Activated CD4-positive, alpha-beta T cell treated with anti-CD3 and anti-CD28 coated beads for 36 hours (primary cell): ENCODE measurements around the gene ZNF532. TPM values are rescaled to one million over a fixed set of nuclear protein-coding genes. Genes with fewer than 3 reads are reported as not detected.

Source experiments
- ATAC-seq: fragments of 200-7000 bp; cut with Tn5 transposase; one replicate; pipeline ENCODE4 v1.10.0; 2021; ENCODE audit warnings: mild to moderate bottlenecking, moderate library complexity
- CTCF ChIA-PET: fragments of 350-600 bp; sonication (Branson Sonifier 250); formaldehyde crosslinking; loops from one replicate; lab custom pipeline; 2021; ENCODE audit warnings: antibody characterized with exemption; lab: Charles Lee
- POLR2A ChIA-PET: fragments of 350-600 bp; sonication (Branson Sonifier 250); formaldehyde crosslinking; loops from one replicate; lab custom pipeline; 2021; ENCODE audit warnings: antibody characterized with exemption, inconsistent platforms; lab: Charles Lee
- DNase-seq: peaks from one replicate; pipeline ENCODE4 v3.0.0-alpha.2; 2020
- H3K27ac Mint-ChIP-seq: one replicate; pipeline ENCODE4 v1.8.0; 2021; ENCODE audit warnings: mixed read lengths
- H3K27me3 Mint-ChIP-seq: one replicate; pipeline ENCODE4 v1.8.0; 2021; ENCODE audit warnings: mixed read lengths
- H3K36me3 Mint-ChIP-seq: one replicate; pipeline ENCODE4 v1.8.0; 2021; ENCODE audit warnings: low read depth, mixed read lengths
- H3K4me1 Mint-ChIP-seq: one replicate; pipeline ENCODE4 v1.8.0; 2021; ENCODE audit warnings: mixed read lengths
- H3K4me3 Mint-ChIP-seq: one replicate; pipeline ENCODE4 v1.8.0; 2021; ENCODE audit warnings: mild to moderate bottlenecking, moderate library complexity, mixed read lengths
- H3K9me3 Mint-ChIP-seq: one replicate; pipeline ENCODE4 v1.8.0; 2021; ENCODE audit warnings: low read depth, mixed read lengths
- intact Hi-C, 2 experiments: fragments of 100-400 bp; cut with DNase I in 1 of 2; cut with micrococcal nuclease in 1 of 2; formaldehyde crosslinking; loops; one replicate each; pipeline versions ENCODE4 v1.14.2 to v1.15.1; 2022 to 2024; cut with DNase I, micrococcal nuclease
- total RNA-seq, 2 experiments: library from RNA; stranded (reverse); gene quantifications; one replicate each; pipeline ENCODE4 v1.2.3, GENCODE V29; 2021

ZNF532 gene
- total RNA-seq, 2 experiments from 2014 or later: 7.7 to 11.3 TPM

GRCh38 chr18:59032308-59032707 is 167.6 kb downstream of the ZNF532 start:
- Mint-ChIP-seq H3K4me3 (no peak overlapping the region), H3K4me1 (no peaks in the 10 kb centered on the region), H3K36me3 (no peaks in the 10 kb centered on the region), H3K9me3 (no peaks in the 10 kb centered on the region), H3K27ac (no peak overlapping the region), H3K27me3 (peaks cover 11% of the 10 kb centered on the region)
- DNase-seq: no peak
- no peak for ATAC-seq
- ChIA-PET POLR2A (no interaction called here), CTCF (interaction anchor here (0.6 kb wide), 1 partner anchor 251 kb away, joined by 3 read pairs; no protein-coding TSS in a partner anchor)
- intact Hi-C loops: no loop called here

DNA sequence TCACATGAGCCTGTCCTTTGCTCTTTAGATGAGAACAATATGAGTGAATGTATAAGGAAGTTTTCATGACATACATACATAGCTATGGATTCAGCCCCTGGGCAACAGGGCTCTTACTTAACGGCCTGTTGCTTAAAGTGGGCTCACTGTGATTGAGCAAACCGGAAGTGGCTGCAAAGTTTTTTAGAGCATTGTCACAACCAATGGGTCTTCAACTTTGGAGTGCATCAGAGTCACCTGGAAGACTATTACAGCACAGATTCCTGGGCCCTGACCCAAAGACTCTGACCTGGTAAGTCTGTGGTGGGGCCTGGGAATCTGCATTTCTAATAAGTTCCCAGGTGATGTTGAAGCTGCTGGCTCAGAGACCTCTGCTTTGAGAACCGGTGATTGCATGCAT is 168.7 kb downstream of the ZNF532 start:
- H3K4me1 Mint-ChIP-seq: peaks cover 6% of the 10 kb centered on the region
- no peak for DNase-seq
- no peak overlapping the region for H3K4me3 Mint-ChIP-seq
- intact Hi-C loops: no loop called here
- peaks cover 3% of the 10 kb centered on the region for H3K36me3 Mint-ChIP-seq
- H3K9me3 Mint-ChIP-seq: peaks cover 6% of the 10 kb centered on the region
- no peak for ATAC-seq
- H3K27me3 Mint-ChIP-seq: peaks cover 9% of the 10 kb centered on the region
- CTCF ChIA-PET: no interaction called here
- POLR2A ChIA-PET: no interaction called here
- H3K27ac Mint-ChIP-seq: no peak overlapping the region

DNA sequence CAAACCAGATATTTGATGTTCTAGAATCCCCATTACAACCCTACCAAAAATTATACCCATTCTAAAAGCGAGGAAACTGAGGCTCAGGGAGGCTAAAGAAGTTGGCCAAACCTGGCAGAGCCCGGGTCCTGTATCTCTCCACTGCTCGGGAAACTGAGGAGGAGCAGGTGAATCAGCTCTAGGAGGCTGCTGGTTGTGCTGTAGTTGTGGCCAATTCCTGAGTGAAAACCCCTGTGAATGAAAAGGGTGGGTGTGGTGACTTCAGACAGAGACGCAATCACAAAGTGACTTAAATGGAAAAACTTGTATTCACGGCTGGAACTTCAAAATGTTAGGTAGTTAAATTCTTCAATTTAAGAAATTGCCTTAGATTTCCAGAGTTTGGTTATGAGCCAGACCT is 169.3 kb downstream of the ZNF532 start:
- DNase-seq (no peak), ATAC-seq (no peak)
- intact Hi-C loops: no loop called here
- peaks cover 8% of the 10 kb centered on the region for H3K4me1 Mint-ChIP-seq
- peaks cover 7% of the 10 kb centered on the region for H3K9me3 Mint-ChIP-seq
- ChIA-PET POLR2A (no interaction called here), CTCF (no interaction called here)
- H3K36me3 Mint-ChIP-seq: peaks cover 4% of the 10 kb centered on the region
- peaks cover 9% of the 10 kb centered on the region for H3K27me3 Mint-ChIP-seq
- H3K27ac Mint-ChIP-seq: no peak overlapping the region
- H3K4me3 Mint-ChIP-seq: no peak overlapping the region

GRCh38 chr18:59035591-59035990 is 170.9 kb downstream of the ZNF532 start:
- POLR2A ChIA-PET: no interaction called here
- intact Hi-C loops: loop anchor here (5.0 kb wide), 3 partner anchors 107 to 1198 kb away; no protein-coding TSS in a partner anchor
- H3K4me3 Mint-ChIP-seq: no peak overlapping the region
- H3K36me3 Mint-ChIP-seq: peaks cover 6% of the 10 kb centered on the region
- no peak overlapping the region for H3K27ac Mint-ChIP-seq
- H3K27me3 Mint-ChIP-seq: peaks cover 9% of the 10 kb centered on the region
- CTCF ChIA-PET: no interaction called here
- DNase-seq (no peak), ATAC-seq (no peak)
- peaks cover 20% of the 10 kb centered on the region for H3K4me1 Mint-ChIP-seq
- peaks cover 14% of the 10 kb centered on the region for H3K9me3 Mint-ChIP-seq

Other genes with a start within 250 kb of the ZNF532 start
- gene ALPK2, start 235.8 kb upstream of the ZNF532 start, total RNA-seq: 1 to 10 TPM; 1.3 to 1.6 TPM
- gene MALT1, start 193.4 kb upstream of the ZNF532 start, total RNA-seq: 10 to 100 TPM; 39.3 to 40.5 TPM